HCT116 (cell line): ENCODE measurements around the gene TAF15. TPM values are rescaled to one million over a fixed set of nuclear protein-coding genes. Genes with fewer than 3 reads are reported as not detected.

Experiments
- ATAC-seq: fragments of 200-7000 bp; cut with Tn5 transposase; 2 replicates; pipeline ENCODE4 v1.9.1; 2020; ENCODE audit warnings: mild to moderate bottlenecking, moderate library complexity
- BruUV-seq: library from RNA; stranded (reverse); fragments of 400-500 nt; replicated peaks from 2 replicates; lab custom pipeline; 2021; lab: Mats Ljungman, UMichigan
- CTCF ChIA-PET: fragments of 300-600 bp; sonication (Branson Sonifier 250); formaldehyde crosslinking; loops from one replicate; lab custom pipeline; 2021; ENCODE audit warnings: antibody characterized with exemption; lab: Charles Lee
- POLR2A ChIA-PET: fragments of 300-600, 350-600 bp; sonication (Branson Sonifier 250); formaldehyde crosslinking; loops from one replicate; lab custom pipeline; 2021; ENCODE audit warnings: antibody characterized with exemption; lab: Charles Lee
- RAD21 ChIA-PET, 2 experiments: fragments of 300-600 bp; sonication (Branson Sonifier 250); formaldehyde crosslinking; loops; one replicate each; lab custom pipeline; 2023; ENCODE audit warnings: low total read pairs in 2 of 2; ENCODE audit not compliant: uncharacterized antibody in 2 of 2, unreplicated experiment in 2 of 2, low non-redundant PET in 1 of 2; lab: Charles Lee
- DNase-seq: peaks from one replicate; pipeline ENCODE4 v3.0.0-alpha.2; 2010; ENCODE audit warnings: low read depth, low spot score
- H2AFZ ChIP-seq: fragments of 200-600 bp; shearing (Covaris generic), sonication (generic); 2 replicates; pipeline ENCODE4 v1.6.1; 2017; ENCODE audit warnings: low read depth, mixed run types, mixed read lengths, antibody characterized with exemption, low read length; ENCODE audit not compliant: poor library complexity, severe bottlenecking
- H3K27ac ChIP-seq: 2 replicates; pipeline ENCODE4 v1.5.1; 2012; ENCODE audit warnings: low read depth, low read length
- H3K27me3 ChIP-seq: fragments of 200-600 bp; sonication (generic); 2 replicates; pipeline ENCODE4 v1.6.1; 2016; ENCODE audit warnings: mixed run types, low read length, mixed read lengths; ENCODE audit not compliant: insufficient read depth
- H3K36me3 ChIP-seq, 2 experiments: fragments of 200-500 bp in 1 of 2; fragments of 200-600 bp in 1 of 2; sonication (Bioruptor generic) in 1 of 2; sonication (generic) in 1 of 2; 2 replicates each; pipeline versions ENCODE4 v1.5.1 to v1.6.1; 2014 to 2016; ENCODE audit warnings: low read length in 2 of 2, inconsistent platforms in 1 of 2, mixed read lengths in 1 of 2, mixed run types in 1 of 2; ENCODE audit not compliant: insufficient read depth in 2 of 2, control insufficient read depth in 1 of 2
- H3K4me1 ChIP-seq, 2 experiments: fragments of 200-600 bp in 1 of 2; sonication (generic) in 1 of 2; 2 replicates each; pipeline versions ENCODE4 v1.5.1 to v1.6.1; 2012 to 2017; ENCODE audit warnings: low read length in 2 of 2, inconsistent platforms in 1 of 2, mild to moderate bottlenecking in 1 of 2, mixed read lengths in 1 of 2, mixed run types in 1 of 2, moderate library complexity in 1 of 2; ENCODE audit not compliant: insufficient read depth in 2 of 2, control insufficient read depth in 1 of 2
- H3K4me2 ChIP-seq: fragments of 200-600 bp; sonication (generic); 2 replicates; pipeline ENCODE4 v1.6.1; 2017; ENCODE audit warnings: mixed run types, low read length, mixed read lengths
- H3K4me3 ChIP-seq, 2 experiments: fragments of 200-600 bp in 1 of 2; sonication (generic) in 1 of 2; replicated peaks in 1 of 2; 2 replicates each; pipeline ENCODE4 v1.5.1; 2011 to 2016; ENCODE audit warnings: low read length in 2 of 2, control low read depth in 1 of 2, low read depth in 1 of 2, mild to moderate bottlenecking in 1 of 2, mixed read lengths in 1 of 2, mixed run types in 1 of 2
- H3K79me2 ChIP-seq: fragments of 200-600 bp; sonication (generic); 2 replicates; pipeline ENCODE4 v1.6.1; 2017; ENCODE audit warnings: mild to moderate bottlenecking, mixed run types, low read length, moderate library complexity, mixed read lengths; ENCODE audit not compliant: insufficient read depth
- H3K9ac ChIP-seq: fragments of 200-600 bp; sonication (generic); 2 replicates; pipeline ENCODE4 v1.6.1; 2016; ENCODE audit warnings: low read length, mixed read lengths
- H3K9me2 ChIP-seq: fragments of 200-600 bp; sonication (generic), shearing (Covaris generic); 2 replicates; pipeline ENCODE4 v1.6.1; 2017; ENCODE audit warnings: mixed run types, mild to moderate bottlenecking, moderate library complexity; ENCODE audit not compliant: insufficient read depth
- H3K9me3 ChIP-seq, 2 experiments: fragments of 200-500 bp in 1 of 2; fragments of 200-600 bp in 1 of 2; sonication (Bioruptor generic) in 1 of 2; sonication (generic) in 1 of 2; 2 replicates each; pipeline ENCODE4 v1.6.1; 2014 to 2017; ENCODE audit warnings: low read length in 2 of 2, mixed read lengths in 2 of 2, inconsistent platforms in 1 of 2, low read depth in 1 of 2, mild to moderate bottlenecking in 1 of 2, mixed run types in 1 of 2, moderate library complexity in 1 of 2; ENCODE audit not compliant: control insufficient read depth in 1 of 2, insufficient read depth in 1 of 2
- H4K20me1 ChIP-seq: fragments of 200-600 bp; sonication (generic), shearing (Covaris generic); 2 replicates; pipeline ENCODE4 v1.6.1; 2017; ENCODE audit warnings: mixed run types, mild to moderate bottlenecking, moderate library complexity; ENCODE audit not compliant: insufficient read depth
- ATF3 ChIP-seq: IDR thresholded peaks from 2 replicates; pipeline ENCODE4 v1.6.1; 2012
- CBX3 ChIP-seq: IDR thresholded peaks from 2 replicates; pipeline ENCODE4 v1.6.1; 2012; ENCODE audit warnings: low read depth
- CTCF ChIP-seq, 3 experiments: fragments of 200-600 bp in 1 of 3; sonication (generic) in 1 of 3; IDR thresholded peaks in 2 of 3; conservative IDR thresholded peaks in 1 of 3; 2 replicates each; pipeline ENCODE4 v1.5.1; 2012 to 2017; ENCODE audit warnings: low read depth in 2 of 3, low read length in 2 of 3, antibody characterized with exemption in 1 of 3, borderline replicate concordance in 1 of 3, control low read depth in 1 of 3, mild to moderate bottlenecking in 1 of 3, mixed read lengths in 1 of 3, mixed run types in 1 of 3, moderate library complexity in 1 of 3; ENCODE audit not compliant: insufficient read depth in 1 of 3
- ELF1 ChIP-seq: IDR thresholded peaks from 2 replicates; pipeline ENCODE4 v1.6.1; 2012; ENCODE audit warnings: low read depth, borderline replicate concordance
- EZH2 ChIP-seq: fragments of 200-600 bp; sonication (generic); IDR thresholded peaks from 2 replicates; pipeline ENCODE4 v1.6.1; 2017; ENCODE audit warnings: antibody characterized with exemption, mixed run types
- FOSL1 ChIP-seq: IDR thresholded peaks from 2 replicates; pipeline ENCODE4 v1.6.1; 2012; ENCODE audit warnings: low read depth
- JUND ChIP-seq: IDR thresholded peaks from 2 replicates; pipeline ENCODE4 v1.6.1; 2012
- MAX ChIP-seq: IDR thresholded peaks from 2 replicates; pipeline ENCODE4 v1.6.1; 2012
- POLR2A ChIP-seq: IDR thresholded peaks from 2 replicates; pipeline ENCODE4 v1.7.0; 2011; ENCODE audit warnings: borderline replicate concordance; ENCODE audit not compliant: insufficient read depth, insufficient read length; ENCODE audit errors: extremely low read depth
- POLR2AphosphoS5 ChIP-seq: IDR thresholded peaks from 2 replicates; pipeline ENCODE4 v1.6.1; 2011; ENCODE audit warnings: mild to moderate bottlenecking, low read depth, low read length, moderate library complexity
- REST ChIP-seq: IDR thresholded peaks from 2 replicates; pipeline ENCODE4 v1.6.1; 2012; ENCODE audit warnings: low read depth
- SIN3A ChIP-seq: IDR thresholded peaks from 2 replicates; pipeline ENCODE4 v1.6.1; 2012; ENCODE audit warnings: low read depth
- SRF ChIP-seq: IDR thresholded peaks from 2 replicates; pipeline ENCODE4 v1.6.1; 2012; ENCODE audit warnings: low read depth
- TCF7L2 ChIP-seq: IDR thresholded peaks from 2 replicates; pipeline ENCODE4 v1.7.0; 2011; ENCODE audit warnings: borderline replicate concordance, inconsistent platforms; ENCODE audit not compliant: insufficient read depth, insufficient read length; ENCODE audit errors: extremely low read depth
- YY1 ChIP-seq: IDR thresholded peaks from 2 replicates; pipeline ENCODE4 v1.6.1; 2011; ENCODE audit warnings: low read length, low read depth, moderate library complexity, mild to moderate bottlenecking; ENCODE audit not compliant: insufficient replicate concordance; ENCODE audit errors: extremely low read depth
- ZBTB33 ChIP-seq: IDR thresholded peaks from 2 replicates; pipeline ENCODE4 v1.6.1; 2011; ENCODE audit warnings: mild to moderate bottlenecking, low read length, moderate library complexity; ENCODE audit not compliant: insufficient replicate concordance; ENCODE audit errors: extremely low read depth
- ZNF274 ChIP-seq: fragments of 200-500 bp; sonication (Bioruptor generic); IDR thresholded peaks from 2 replicates; pipeline ENCODE4 v1.6.1; 2014; ENCODE audit warnings: mild to moderate bottlenecking, low read depth, low read length, inconsistent platforms
- intact Hi-C: fragments of 100-400 bp; cut with micrococcal nuclease; formaldehyde crosslinking; loops from 2 replicates; pipeline ENCODE4 v1.10.0; 2022
- total RNA-seq: library from RNA; stranded (reverse); gene quantifications from one replicate; pipeline ENCODE4 v1.2.1, GENCODE V29; 2021; ENCODE audit not compliant: unreplicated experiment

TAF15 gene
- total RNA-seq, 1 experiment from 2014 or later: 346 TPM

- peak; percentile 76 for ATAC-seq
- Histone ChIP-seq H3K9me3 (no peaks in the 10 kb centered on the region), H3K36me3 (no peaks in the 10 kb centered on the region), H3K4me2 (peak overlapping the region; percentile 71), H3K27ac (no peak overlapping the region), H3K4me1 (peaks cover 12 to 59% of the 10 kb centered on the region in 2 experiments), H3K79me2 (no peaks in the 10 kb centered on the region), H4K20me1 (no peaks in the 10 kb centered on the region), H3K4me3 (peak overlapping the region in 1 of 2 experiments; percentile 22; a peak in 1 of 4 replicates), H3K9me2 (no peaks in the 10 kb centered on the region), H3K27me3 (no peaks in the 10 kb centered on the region), H3K9ac (peak overlapping the region; percentile 30; the same call in 1 of the 2 replicates), H2AFZ (peak overlapping the region; percentile 65)
- DNase-seq: no peak
- BruUV-seq: no TSS peak
- intact Hi-C loops: no loop called here
- ChIA-PET RAD21 (interaction anchor here in 1 of 2 experiments (0.6 to 0.7 kb wide), 2 partner anchors 18 to 22 kb away, joined by 3 to 5 read pairs; no protein-coding TSS in a partner anchor), CTCF (interaction anchor here (0.8 to 2.3 kb wide), 5 partner anchors 15 to 25 kb away, joined by 3 to 8 read pairs (median 5); partner anchors contain the start of gene TAF15), POLR2A (interaction anchor here (0.7 to 2.0 kb wide), 3 partner anchors 15 to 25 kb away, joined by 3 to 11 read pairs (median 3); partner anchors contain the start of gene TAF15)
- TF ChIP-seq SRF: no peak
- TF ChIP-seq YY1: no peak
- TF ChIP-seq ZBTB33: no peak
- TF ChIP-seq TCF7L2: no peak
- no peak for TF ChIP-seq ZNF274
- TF ChIP-seq MAX: no peak
- peak; percentile 73 for TF ChIP-seq FOSL1
- TF ChIP-seq POLR2AphosphoS5: no peak
- no peak for TF ChIP-seq REST
- 0 out of 2 replicates have a peak, but pooled peaks have one; percentile 17 for TF ChIP-seq CBX3
- no peak for TF ChIP-seq POLR2A
- no peak for TF ChIP-seq SIN3A
- TF ChIP-seq ATF3: no peak
- no peak for TF ChIP-seq CTCF (IDR thresholded peaks at IDR 0.05 in 2 of 3, conservative IDR thresholded peaks at IDR 0.05 in 1 of 3; ENCODE audit: borderline replicate concordance in 1 of 3, insufficient read depth in 1 of 3, low read depth in 2 of 3, low read length in 2 of 3)
- TF ChIP-seq ELF1: no peak
- peak; percentile 52 for TF ChIP-seq JUND
- no peak for TF ChIP-seq EZH2
Observed at GRCh38 chr17:35788477-35789368, 20.6 kb upstream of the TAF15 start.
